ENCODE data around the gene PNPLA2. TPM values are rescaled to one million over a fixed set of nuclear protein-coding genes. Genes with fewer than 3 reads are reported as not detected.

PNPLA2 gene
- total RNA-seq, 2 donors from 2014 or later, result 61.8 to 115 TPM

DNA sequence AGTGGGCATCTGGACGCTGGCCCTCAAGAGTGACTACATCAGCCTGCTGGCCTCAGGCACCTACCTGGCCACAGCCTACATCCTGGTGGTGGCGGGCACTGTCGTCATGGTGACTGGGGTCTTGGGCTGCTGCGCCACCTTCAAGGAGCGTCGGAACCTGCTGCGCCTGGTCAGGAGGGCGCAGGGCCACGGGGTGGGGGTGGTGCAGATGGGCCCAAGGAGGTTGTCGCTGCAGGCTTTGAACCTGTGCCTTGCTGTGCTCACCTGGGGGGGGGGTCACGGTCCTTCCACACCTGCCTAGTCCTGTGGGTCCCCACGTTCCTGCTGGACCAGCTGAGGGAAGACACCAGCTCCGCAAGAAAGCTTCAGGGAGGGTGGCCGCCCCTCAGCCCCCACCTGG lies 17.6 kb downstream of the PNPLA2 start:
- Histone ChIP-seq H3K27me3 (replicated peaks; ENCODE audit: insufficient read depth) (no peaks in the 10 kb centered on the region), H3K27ac (no peak overlapping the region), H3K4me1 (replicated peaks) (peaks cover 25% of the 10 kb centered on the region), H3K4me3 (no peak overlapping the region), H3K36me3 (peaks cover 4 to 6% of the 10 kb centered on the region in 2 donors), H3K9me3 (no peaks in the 10 kb centered on the region)
- intact Hi-C loops (cut with DNase I), result no loop called here
- 89% methylated on average over 11 of the region's 14 CpGs for WGBS
- TF ChIP-seq, protein P1, sequence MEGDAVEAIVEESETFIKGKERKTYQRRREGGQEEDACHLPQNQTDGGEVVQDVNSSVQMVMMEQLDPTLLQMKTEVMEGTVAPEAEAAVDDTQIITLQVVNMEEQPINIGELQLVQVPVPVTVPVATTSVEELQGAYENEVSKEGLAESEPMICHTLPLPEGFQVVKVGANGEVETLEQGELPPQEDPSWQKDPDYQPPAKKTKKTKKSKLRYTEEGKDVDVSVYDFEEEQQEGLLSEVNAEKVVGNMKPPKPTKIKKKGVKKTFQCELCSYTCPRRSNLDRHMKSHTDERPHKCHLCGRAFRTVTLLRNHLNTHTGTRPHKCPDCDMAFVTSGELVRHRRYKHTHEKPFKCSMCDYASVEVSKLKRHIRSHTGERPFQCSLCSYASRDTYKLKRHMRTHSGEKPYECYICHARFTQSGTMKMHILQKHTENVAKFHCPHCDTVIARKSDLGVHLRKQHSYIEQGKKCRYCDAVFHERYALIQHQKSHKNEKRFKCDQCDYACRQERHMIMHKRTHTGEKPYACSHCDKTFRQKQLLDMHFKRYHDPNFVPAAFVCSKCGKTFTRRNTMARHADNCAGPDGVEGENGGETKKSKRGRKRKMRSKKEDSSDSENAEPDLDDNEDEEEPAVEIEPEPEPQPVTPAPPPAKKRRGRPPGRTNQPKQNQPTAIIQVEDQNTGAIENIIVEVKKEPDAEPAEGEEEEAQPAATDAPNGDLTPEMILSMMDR (IDR thresholded peaks at IDR 0.05), result no peak
- TF ChIP-seq POLR2AphosphoS5 (IDR thresholded peaks at IDR 0.05) (no peak), POLR2A (IDR thresholded peaks at IDR 0.05) (no peak)
- DNase-seq (ENCODE audit: low spot score), result no peak

DNA sequence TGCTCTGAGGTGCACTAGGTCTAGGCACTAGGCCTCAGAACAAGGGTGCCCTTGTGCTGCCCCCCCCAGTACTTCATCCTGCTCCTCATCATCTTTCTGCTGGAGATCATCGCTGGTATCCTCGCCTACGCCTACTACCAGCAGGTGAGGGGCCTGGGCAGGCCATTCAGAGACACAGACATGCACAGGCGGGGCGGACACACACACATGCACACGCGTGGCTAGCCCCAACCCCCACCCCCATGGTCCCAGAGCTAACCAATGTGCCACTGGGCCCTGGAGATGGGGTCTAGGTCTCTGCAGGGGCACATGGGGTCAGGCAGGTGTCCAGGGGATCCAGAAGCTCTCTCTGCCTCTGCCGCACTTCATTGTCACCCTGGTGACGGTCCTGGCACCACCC lies 18.0 kb downstream of the PNPLA2 start:
- Histone ChIP-seq H3K27ac (no peak overlapping the region), H3K27me3 (replicated peaks; ENCODE audit: insufficient read depth) (no peaks in the 10 kb centered on the region), H3K36me3 (peaks cover 4 to 6% of the 10 kb centered on the region in 2 donors), H3K9me3 (no peaks in the 10 kb centered on the region), H3K4me3 (no peak overlapping the region), H3K4me1 (replicated peaks) (peaks cover 29% of the 10 kb centered on the region)
- WGBS, result 86% methylated on average over 9 of the region's 9 CpGs
- TF ChIP-seq, protein P1 (IDR thresholded peaks at IDR 0.05), result no peak
- no peak for TF ChIP-seq POLR2A (IDR thresholded peaks at IDR 0.05)
- TF ChIP-seq POLR2AphosphoS5 (IDR thresholded peaks at IDR 0.05), result no peak
- intact Hi-C loops (cut with DNase I), result no loop called here
- no peak for DNase-seq (ENCODE audit: low spot score)

DNA sequence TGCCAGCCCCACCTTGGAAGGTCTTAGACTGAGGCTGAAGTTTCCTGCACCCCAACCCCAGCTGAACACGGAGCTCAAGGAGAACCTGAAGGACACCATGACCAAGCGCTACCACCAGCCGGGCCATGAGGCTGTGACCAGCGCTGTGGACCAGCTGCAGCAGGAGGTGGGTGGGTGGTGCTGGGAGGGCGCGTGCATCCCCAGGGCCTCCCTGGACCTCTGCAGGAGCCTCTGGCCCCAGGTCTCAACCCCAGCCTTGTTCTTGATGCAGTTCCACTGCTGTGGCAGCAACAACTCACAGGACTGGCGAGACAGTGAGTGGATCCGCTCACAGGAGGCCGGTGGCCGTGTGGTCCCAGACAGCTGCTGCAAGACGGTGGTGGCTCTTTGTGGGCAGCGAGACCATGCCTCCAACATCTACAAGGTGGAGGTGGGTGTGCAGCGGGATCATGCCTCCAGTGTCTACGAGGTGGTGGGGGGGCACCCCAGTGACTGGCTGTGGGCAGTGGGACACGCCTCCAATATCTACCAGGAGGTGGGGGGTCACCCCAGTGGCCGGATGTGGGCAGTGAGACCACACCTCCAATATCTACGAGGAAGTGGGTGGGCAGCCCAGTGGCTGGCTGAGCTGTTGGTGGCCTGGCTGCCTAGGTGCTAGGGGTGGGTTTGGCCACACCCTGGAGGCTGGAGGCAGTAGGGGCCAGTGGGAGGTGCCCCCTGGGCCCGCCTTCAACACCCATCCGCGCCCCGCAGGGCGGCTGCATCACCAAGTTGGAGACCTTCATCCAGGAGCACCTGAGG lies 18.7 kb downstream of the PNPLA2 start:
- intact Hi-C loops (cut with DNase I), result no loop called here
- Histone ChIP-seq H3K36me3 (peaks cover 4 to 6% of the 10 kb centered on the region in 2 donors), H3K4me3 (no peak overlapping the region), H3K27me3 (replicated peaks; ENCODE audit: insufficient read depth) (no peaks in the 10 kb centered on the region), H3K4me1 (replicated peaks) (peaks cover 26% of the 10 kb centered on the region), H3K27ac (no peak overlapping the region), H3K9me3 (no peaks in the 10 kb centered on the region)
- DNase-seq (ENCODE audit: low spot score), result no peak
- WGBS, result 89% methylated on average over 16 of the region's 22 CpGs
- TF ChIP-seq, protein P1 (IDR thresholded peaks at IDR 0.05), result no peak

DNA sequence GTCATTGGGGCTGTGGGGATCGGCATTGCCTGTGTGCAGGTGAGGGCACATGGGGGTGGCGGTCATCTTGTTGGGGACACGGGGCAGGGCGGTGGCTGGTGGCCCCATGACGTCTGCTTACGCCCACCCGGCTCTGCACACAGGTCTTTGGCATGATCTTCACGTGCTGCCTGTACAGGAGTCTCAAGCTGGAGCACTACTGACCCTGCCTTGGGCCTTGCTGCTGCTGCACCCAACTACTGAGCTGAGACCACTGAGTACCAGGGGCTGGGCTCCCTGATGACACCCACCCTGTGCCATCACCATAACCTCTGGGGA lies 19.2 kb downstream of the PNPLA2 start:
- no peak overlapping the region for H3K27ac ChIP-seq
- no peak overlapping the region for H3K4me3 ChIP-seq
- intact Hi-C loops (cut with DNase I), result no loop called here
- H3K9me3 ChIP-seq, result no peaks in the 10 kb centered on the region
- peaks cover 24% of the 10 kb centered on the region for H3K4me1 ChIP-seq (replicated peaks)
- no peak for DNase-seq (ENCODE audit: low spot score)
- 82% methylated on average over 8 of the region's 8 CpGs for WGBS
- TF ChIP-seq, protein P1 (IDR thresholded peaks at IDR 0.05), result no peak
- no peak for TF ChIP-seq POLR2AphosphoS5 (IDR thresholded peaks at IDR 0.05)
- no peak for TF ChIP-seq POLR2A (IDR thresholded peaks at IDR 0.05)
- H3K36me3 ChIP-seq, result peaks cover 4 to 6% of the 10 kb centered on the region in 2 donors
- no peaks in the 10 kb centered on the region for H3K27me3 ChIP-seq (replicated peaks; ENCODE audit: insufficient read depth)
